Mesenchymal stem cell (in vitro differentiated cells and primary cell): ENCODE measurements around the gene CNTNAP2.

ENCODE experiments used
- DNase-seq: peaks from one replicate; pipeline ENCODE4 v3.0.0-alpha.2; 2013
- H2AFZ ChIP-seq: one replicate; pipeline ENCODE4 v1.6.1; 2013; ENCODE audit warnings: low read depth, mild to moderate bottlenecking, control low read depth, inconsistent platforms, low read length, moderate library complexity
- H2AK5ac ChIP-seq: 2 replicates; pipeline ENCODE4 v1.6.1; 2013; ENCODE audit warnings: low read length, moderate library complexity, mild to moderate bottlenecking, inconsistent platforms; ENCODE audit not compliant: severe bottlenecking
- H2BK120ac ChIP-seq: one replicate; pipeline ENCODE4 v1.6.1; 2013; ENCODE audit warnings: low read depth, mild to moderate bottlenecking, inconsistent platforms, low read length, moderate library complexity
- H2BK12ac ChIP-seq, 2 experiments: one replicate each; pipeline ENCODE4 v1.6.1; 2013; ENCODE audit warnings: inconsistent platforms in 2 of 2, low read length in 2 of 2, mild to moderate bottlenecking in 2 of 2, moderate library complexity in 2 of 2, control low read depth in 1 of 2
- H2BK15ac ChIP-seq: one replicate; pipeline ENCODE4 v1.6.1; 2013; ENCODE audit warnings: mild to moderate bottlenecking, low read depth, inconsistent platforms; ENCODE audit not compliant: poor library complexity, severe bottlenecking
- H2BK5ac ChIP-seq: 2 replicates; pipeline ENCODE4 v1.6.1; 2013; ENCODE audit warnings: low read depth, mild to moderate bottlenecking, low read length, control low read depth, inconsistent platforms; ENCODE audit not compliant: poor library complexity, severe bottlenecking
- H3K14ac ChIP-seq, 2 experiments: one replicate each; pipeline ENCODE4 v1.6.1; 2013; ENCODE audit warnings: inconsistent platforms in 2 of 2, low read length in 2 of 2, control low read depth in 1 of 2, mild to moderate bottlenecking in 1 of 2, moderate library complexity in 1 of 2
- H3K18ac ChIP-seq, 2 experiments: one replicate each; pipeline ENCODE4 v1.6.1; 2013; ENCODE audit warnings: inconsistent platforms in 2 of 2, low read length in 2 of 2, control low read depth in 1 of 2, low read depth in 1 of 2, mild to moderate bottlenecking in 1 of 2
- H3K23ac ChIP-seq, 2 experiments: one replicate each; pipeline ENCODE4 v1.6.1; 2013; ENCODE audit warnings: inconsistent platforms in 2 of 2, low read length in 2 of 2, mild to moderate bottlenecking in 2 of 2, moderate library complexity in 2 of 2, control low read depth in 1 of 2
- H3K27ac ChIP-seq: 2 replicates; pipeline ENCODE4 v1.5.1; 2013; ENCODE audit warnings: mild to moderate bottlenecking, moderate library complexity, low read length, control low read depth, inconsistent platforms; ENCODE audit not compliant: poor library complexity, severe bottlenecking
- H3K27me3 ChIP-seq, 2 experiments: 2 replicates each; pipeline versions ENCODE4 v1.6.1 to v1.7.0; 2013; ENCODE audit warnings: low read length in 2 of 2, mild to moderate bottlenecking in 2 of 2, moderate library complexity in 2 of 2, control low read depth in 1 of 2, inconsistent platforms in 1 of 2; ENCODE audit not compliant: control insufficient read depth in 1 of 2, insufficient read depth in 1 of 2
- H3K36me3 ChIP-seq, 2 experiments: 2 replicates each; pipeline versions ENCODE4 v1.6.1 to v1.7.0; 2013; ENCODE audit warnings: low read length in 2 of 2, control low read depth in 1 of 2, inconsistent platforms in 1 of 2, low read depth in 1 of 2, mild to moderate bottlenecking in 1 of 2; ENCODE audit not compliant: insufficient read depth in 2 of 2, control insufficient read depth in 1 of 2
- H3K4ac ChIP-seq, 2 experiments: one replicate each; pipeline ENCODE4 v1.6.1; 2013; ENCODE audit warnings: inconsistent platforms in 2 of 2, low read length in 2 of 2, mild to moderate bottlenecking in 2 of 2, moderate library complexity in 2 of 2, control low read depth in 1 of 2, low read depth in 1 of 2
- H3K4me1 ChIP-seq: 2 replicates; pipeline ENCODE4 v1.6.1; 2013; ENCODE audit warnings: low read depth, low read length, control low read depth; ENCODE audit not compliant: control insufficient read depth, insufficient read depth
- H3K4me2 ChIP-seq: 2 replicates; pipeline ENCODE4 v1.6.1; 2013; ENCODE audit warnings: low read length, mild to moderate bottlenecking, inconsistent platforms; ENCODE audit not compliant: poor library complexity, severe bottlenecking
- H3K4me3 ChIP-seq, 2 experiments: 2 replicates each; pipeline versions ENCODE4 v1.5.1 to v1.7.0; 2013; ENCODE audit warnings: low read length in 2 of 2, mild to moderate bottlenecking in 2 of 2, control low read depth in 1 of 2, low read depth in 1 of 2; ENCODE audit not compliant: insufficient read depth in 1 of 2
- H3K79me1 ChIP-seq: replicated peaks from 2 replicates; pipeline ENCODE4 v1.6.1; 2013; ENCODE audit warnings: mild to moderate bottlenecking, control low read depth, low read length, inconsistent platforms; ENCODE audit not compliant: poor library complexity, severe bottlenecking
- H3K9ac ChIP-seq: 2 replicates; pipeline ENCODE4 v1.7.0; 2013; ENCODE audit warnings: mild to moderate bottlenecking, low read length, moderate library complexity
- H3K9me3 ChIP-seq: 2 replicates; pipeline ENCODE4 v1.7.0; 2013; ENCODE audit warnings: mild to moderate bottlenecking, low read length; ENCODE audit not compliant: control insufficient read depth
- H4K8ac ChIP-seq: one replicate; pipeline ENCODE4 v1.6.1; 2013; ENCODE audit warnings: inconsistent platforms, mild to moderate bottlenecking, low read length, moderate library complexity
- H4K91ac ChIP-seq: one replicate; pipeline ENCODE4 v1.6.1; 2013; ENCODE audit warnings: mild to moderate bottlenecking, low read length, inconsistent platforms
- WGBS: methylation state at CpG from one replicate; pipeline ENCODE4 v1.1.7; 2013; ENCODE audit warnings: mixed read lengths; 5-methylcytosine and 5-hydroxymethylcytosine counted together

Gene CNTNAP2

DNA sequence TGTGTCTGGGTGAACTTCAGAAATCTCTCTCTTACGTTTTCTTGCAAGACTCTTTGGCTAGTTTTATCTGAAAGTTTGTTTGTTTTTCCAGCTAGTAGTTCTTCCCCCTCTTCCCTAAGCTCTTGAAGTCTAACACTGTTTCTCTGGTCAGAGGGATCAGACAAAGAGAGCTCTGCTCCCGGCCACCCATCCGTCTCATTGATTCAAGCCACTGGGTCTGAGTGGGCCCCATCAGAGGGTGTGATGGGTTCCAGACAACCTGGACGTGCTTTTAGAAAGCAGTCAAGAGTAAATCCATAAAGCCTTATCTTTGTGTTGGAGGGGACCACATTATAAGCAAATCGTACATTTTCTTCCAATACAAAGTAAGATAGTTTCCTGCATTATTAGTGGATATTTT is 2231.4 kb downstream of the CNTNAP2 start:
- Histone ChIP-seq H3K4me1 (no peaks in the 10 kb centered on the region), H3K4me3 (no peak overlapping the region), H3K27ac (no peak overlapping the region), H3K18ac (no peak overlapping the region), H2BK5ac (no peak overlapping the region), H4K8ac (no peak overlapping the region), H4K91ac (no peak overlapping the region), H3K9me3 (no peaks in the 10 kb centered on the region), H3K27me3 (peaks cover 1 to 16% of the 10 kb centered on the region in 2 experiments), H2BK15ac (no peak overlapping the region), H2AK5ac (no peak overlapping the region), H2BK12ac (no peak overlapping the region), H3K23ac (no peak overlapping the region), H3K36me3 (no peaks in the 10 kb centered on the region), H3K4ac (no peak overlapping the region), H3K14ac (no peak overlapping the region), H3K9ac (no peak overlapping the region), H2BK120ac (no peak overlapping the region), H3K79me1 (no peaks in the 10 kb centered on the region), H2AFZ (no peak overlapping the region), H3K4me2 (no peak overlapping the region)
- no peak for DNase-seq
- 8% methylated on average over 3 of the region's 5 CpGs for WGBS

DNA sequence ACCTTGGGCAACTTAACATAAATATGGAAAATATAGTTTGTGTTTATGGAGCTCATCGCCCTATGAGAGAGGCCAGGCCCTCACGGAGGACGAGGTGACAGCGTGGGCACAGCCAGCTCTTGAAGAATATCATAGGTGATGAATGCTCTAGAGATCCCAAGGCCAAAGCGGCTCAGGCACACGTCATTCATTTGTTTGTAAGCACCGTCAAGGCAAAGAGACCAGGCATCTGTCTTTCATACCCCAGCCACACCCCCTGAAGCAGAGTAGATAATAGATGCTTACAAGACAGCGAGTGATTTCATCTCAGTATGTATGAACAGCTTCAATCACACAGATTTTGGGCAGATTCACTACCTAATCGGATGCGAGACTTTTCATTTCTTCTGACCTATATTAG is 2231.9 kb downstream of the CNTNAP2 start:
- Histone ChIP-seq H3K4ac (no peak overlapping the region), H3K36me3 (no peaks in the 10 kb centered on the region), H2BK12ac (no peak overlapping the region), H3K4me3 (no peak overlapping the region), H3K23ac (no peak overlapping the region), H2BK120ac (no peak overlapping the region), H3K27ac (no peak overlapping the region), H4K91ac (no peak overlapping the region), H3K4me1 (no peaks in the 10 kb centered on the region), H3K79me1 (no peaks in the 10 kb centered on the region), H2AK5ac (no peak overlapping the region), H3K27me3 (peaks cover 0 to 17% of the 10 kb centered on the region in 2 experiments), H2BK5ac (no peak overlapping the region), H3K18ac (no peak overlapping the region), H3K14ac (no peak overlapping the region), H3K4me2 (no peak overlapping the region), H2AFZ (no peak overlapping the region), H3K9ac (no peak overlapping the region), H3K9me3 (no peaks in the 10 kb centered on the region), H4K8ac (no peak overlapping the region), H2BK15ac (no peak overlapping the region)
- DNase-seq = no peak
- WGBS = 77% methylated on average over 7 of the region's 10 CpGs

DNA sequence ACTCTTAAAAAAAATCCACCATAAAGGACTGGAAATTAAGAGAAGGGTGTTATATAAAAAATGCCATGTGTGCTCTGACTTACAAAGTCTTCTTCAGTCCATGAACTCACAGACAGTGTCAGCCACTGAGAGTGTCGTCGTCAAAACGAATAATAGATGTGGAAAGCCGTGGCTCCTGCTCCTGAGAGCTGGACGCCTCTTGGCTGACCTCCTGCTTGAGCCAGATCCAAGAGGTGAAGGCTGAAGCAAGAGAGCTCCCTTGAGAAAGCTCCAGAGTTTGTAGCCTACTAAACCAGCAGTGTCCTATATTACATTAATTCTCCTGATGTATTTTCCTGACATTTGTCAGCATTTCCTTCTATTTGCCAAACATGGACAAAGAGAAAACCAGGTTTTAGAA is 2239.7 kb downstream of the CNTNAP2 start:
- Histone ChIP-seq H3K23ac (no peak overlapping the region), H4K8ac (no peak overlapping the region), H2AK5ac (no peak overlapping the region), H3K14ac (no peak overlapping the region), H3K27me3 (peaks cover 0 to 10% of the 10 kb centered on the region in 2 experiments), H3K4me1 (no peaks in the 10 kb centered on the region), H4K91ac (no peak overlapping the region), H3K18ac (no peak overlapping the region), H2BK12ac (no peak overlapping the region), H3K27ac (no peak overlapping the region), H3K4me2 (no peak overlapping the region), H3K9ac (no peak overlapping the region), H3K79me1 (no peaks in the 10 kb centered on the region), H3K36me3 (no peaks in the 10 kb centered on the region), H2BK5ac (no peak overlapping the region), H2BK15ac (no peak overlapping the region), H2AFZ (no peak overlapping the region), H3K4ac (no peak overlapping the region), H3K9me3 (no peaks in the 10 kb centered on the region), H3K4me3 (no peak overlapping the region), H2BK120ac (no peak overlapping the region)
- no peak for DNase-seq
- WGBS = 72% methylated on average over 5 of the region's 5 CpGs

DNA sequence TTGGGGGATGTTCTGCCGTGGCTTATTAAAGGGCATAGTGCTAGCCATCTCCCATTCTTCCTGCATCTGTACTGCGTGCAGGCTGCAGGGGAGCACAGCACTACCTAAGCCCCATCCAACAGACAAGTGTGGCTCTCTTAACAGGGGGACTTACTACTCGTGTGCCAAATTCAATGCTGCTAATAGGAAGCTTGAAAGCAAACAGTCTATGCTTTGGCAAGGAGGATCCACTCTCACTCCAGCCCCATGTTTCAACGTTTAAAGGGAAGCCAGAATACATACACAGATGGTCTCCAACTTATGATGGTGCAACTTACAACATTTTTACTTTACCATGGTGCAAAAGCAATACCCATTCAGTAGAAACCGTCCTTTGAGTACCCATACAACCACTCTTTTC is 2245.9 kb downstream of the CNTNAP2 start:
- Histone ChIP-seq H3K4me3 (no peak overlapping the region), H3K9ac (no peak overlapping the region), H3K36me3 (no peaks in the 10 kb centered on the region), H2AFZ (no peak overlapping the region), H3K14ac (no peak overlapping the region), H3K23ac (no peak overlapping the region), H3K9me3 (no peaks in the 10 kb centered on the region), H3K4me1 (no peaks in the 10 kb centered on the region), H3K79me1 (no peaks in the 10 kb centered on the region), H2BK12ac (no peak overlapping the region), H4K91ac (no peak overlapping the region), H2AK5ac (no peak overlapping the region), H3K4me2 (no peak overlapping the region), H3K4ac (no peak overlapping the region), H3K18ac (no peak overlapping the region), H2BK120ac (no peak overlapping the region), H2BK15ac (no peak overlapping the region), H4K8ac (no peak overlapping the region), H3K27ac (no peak overlapping the region), H2BK5ac (no peak overlapping the region), H3K27me3 (no peaks in the 10 kb centered on the region)
- DNase-seq = no peak
- WGBS = 70% methylated on average over 5 of the region's 5 CpGs
